WTC11 (cell line): ENCODE data around the gene TIMM29.

Experiments
- MYBL2 ChIP-seq: sonication (generic); formaldehyde crosslinking; IDR thresholded peaks from 2 replicates; pipeline ENCODE4 v1.8.1; 2023; ENCODE audit warnings: mild to moderate bottlenecking, moderate library complexity, missing genetic modification reagents
- NFATC4 ChIP-seq: fragments of 250-450 bp; sonication (Bioruptor Pico); IDR thresholded peaks from 2 replicates; pipeline ENCODE4 v1.9.0; 2021; ENCODE audit warnings: mild to moderate bottlenecking
- USF1 ChIP-seq: sonication (generic); formaldehyde crosslinking; IDR thresholded peaks from 2 replicates; pipeline ENCODE4 v1.8.0; 2022; ENCODE audit warnings: mild to moderate bottlenecking, missing genetic modification reagents
- ZNF121 ChIP-seq: sonication (generic); formaldehyde crosslinking; IDR thresholded peaks from 2 replicates; pipeline ENCODE4 v1.8.0; 2023; ENCODE audit warnings: missing genetic modification reagents
- TF ChIP-seq, protein P1 (sequence below): fragments of 200-600 bp; IDR thresholded peaks from 2 replicates; pipeline ENCODE4 v1.8.0; 2022; ENCODE audit warnings: antibody characterized with exemption

- 0 out of 2 replicates have a peak, but pooled peaks have one; percentile 11 for TF ChIP-seq MYBL2 (CRISPR knock-in tag)
- TF ChIP-seq, protein P1, sequence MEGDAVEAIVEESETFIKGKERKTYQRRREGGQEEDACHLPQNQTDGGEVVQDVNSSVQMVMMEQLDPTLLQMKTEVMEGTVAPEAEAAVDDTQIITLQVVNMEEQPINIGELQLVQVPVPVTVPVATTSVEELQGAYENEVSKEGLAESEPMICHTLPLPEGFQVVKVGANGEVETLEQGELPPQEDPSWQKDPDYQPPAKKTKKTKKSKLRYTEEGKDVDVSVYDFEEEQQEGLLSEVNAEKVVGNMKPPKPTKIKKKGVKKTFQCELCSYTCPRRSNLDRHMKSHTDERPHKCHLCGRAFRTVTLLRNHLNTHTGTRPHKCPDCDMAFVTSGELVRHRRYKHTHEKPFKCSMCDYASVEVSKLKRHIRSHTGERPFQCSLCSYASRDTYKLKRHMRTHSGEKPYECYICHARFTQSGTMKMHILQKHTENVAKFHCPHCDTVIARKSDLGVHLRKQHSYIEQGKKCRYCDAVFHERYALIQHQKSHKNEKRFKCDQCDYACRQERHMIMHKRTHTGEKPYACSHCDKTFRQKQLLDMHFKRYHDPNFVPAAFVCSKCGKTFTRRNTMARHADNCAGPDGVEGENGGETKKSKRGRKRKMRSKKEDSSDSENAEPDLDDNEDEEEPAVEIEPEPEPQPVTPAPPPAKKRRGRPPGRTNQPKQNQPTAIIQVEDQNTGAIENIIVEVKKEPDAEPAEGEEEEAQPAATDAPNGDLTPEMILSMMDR: no peak
- TF ChIP-seq USF1 (CRISPR knock-in tag): no peak
- no peak for TF ChIP-seq NFATC4 (CRISPR knock-in tag)
- no peak for TF ChIP-seq ZNF121 (CRISPR knock-in tag)
Observed at GRCh38 chr19:10927730-10928562, 665 bp upstream of the TIMM29 start.
